Superior temporal gyrus (tissue), 1 donor: ENCODE measurements around the gene KLHDC2.
"Not testable (repeated sequence)": the region's sequence is repeated elsewhere in the genome, so short reads cannot be mapped to it uniquely, and the experiment has no call there.

Source experiments
- DNase-seq: peaks from one replicate; pipeline ENCODE4 v3.0.0-alpha.2; 2016; ENCODE audit errors: extremely low spot score

KLHDC2 gene

DNA sequence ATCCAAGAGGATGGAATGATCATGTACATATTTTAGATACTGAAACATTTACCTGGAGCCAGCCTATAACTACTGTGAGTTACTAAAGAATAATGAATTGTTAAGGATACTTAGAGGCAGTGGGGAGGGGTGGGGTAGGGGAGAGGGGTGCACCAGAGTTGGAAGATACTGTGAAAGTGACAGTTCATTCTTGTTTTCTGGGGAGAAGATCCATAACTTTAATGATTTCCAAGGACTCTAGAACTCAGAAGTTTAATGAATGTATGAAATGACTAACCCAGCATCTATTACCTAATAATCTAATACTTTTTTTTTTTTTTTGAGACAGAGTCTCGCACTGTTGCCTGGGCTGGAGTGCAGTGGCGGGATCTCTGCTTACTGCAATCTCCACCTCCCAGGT lies 10.5 kb downstream of the KLHDC2 start:
- no peak for DNase-seq

- DNase-seq, result not testable (repeated sequence)
Measured at GRCh38 chr14:49781040-49781439, 13.1 kb downstream of the KLHDC2 start.

DNA sequence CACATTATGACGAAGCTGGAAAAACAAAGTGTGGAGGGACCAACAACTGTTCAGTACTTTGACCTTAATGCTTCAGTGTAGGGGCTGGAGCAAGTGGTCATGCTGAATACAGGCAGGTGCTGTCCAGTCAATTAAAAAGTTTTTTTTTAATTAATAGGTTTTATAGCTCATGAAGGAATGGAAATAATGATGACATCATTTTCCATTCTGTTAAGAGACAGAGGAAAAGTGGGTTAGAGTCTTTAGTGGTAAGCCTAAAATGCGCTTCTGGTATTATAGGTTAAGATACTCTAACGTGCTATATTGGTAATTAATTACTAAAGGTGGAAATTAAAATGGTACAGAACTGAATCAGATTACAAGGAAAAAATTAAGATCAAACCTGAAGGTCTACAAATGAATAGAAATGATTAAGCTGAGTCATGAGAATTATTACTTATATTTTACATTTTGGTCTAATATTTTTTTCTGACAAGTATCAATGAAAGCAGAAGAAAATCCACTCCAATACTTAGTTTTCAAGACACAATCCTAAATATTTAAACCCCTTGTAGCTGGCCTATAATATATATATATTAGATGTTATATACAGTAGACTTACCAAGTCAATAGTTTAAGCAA lies 15.6 kb downstream of the KLHDC2 start:
- DNase-seq, result no peak

GRCh38 chr14:49786315-49786714 lies 18.4 kb downstream of the KLHDC2 start:
- DNase-seq, result no peak

DNA sequence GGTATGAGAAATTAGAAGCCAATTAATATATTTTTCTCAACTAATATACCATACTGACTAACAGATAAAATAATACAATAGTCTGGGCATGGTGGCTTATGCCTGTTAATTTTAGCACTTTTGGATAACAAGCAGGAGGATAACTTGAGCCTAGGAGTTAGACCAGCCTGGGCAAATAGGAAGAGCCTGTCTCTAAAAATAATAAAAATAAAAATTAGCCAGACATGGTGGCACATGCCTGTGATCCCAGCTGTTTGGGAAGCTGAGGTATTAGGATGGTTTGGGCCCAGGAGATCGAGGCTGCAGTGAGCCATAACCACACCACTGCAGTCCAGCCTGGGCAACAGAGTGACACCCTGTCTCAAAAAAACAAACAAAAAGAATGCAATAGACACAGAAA lies 24.7 kb downstream of the KLHDC2 start:
- DNase-seq, result no peak

DNA sequence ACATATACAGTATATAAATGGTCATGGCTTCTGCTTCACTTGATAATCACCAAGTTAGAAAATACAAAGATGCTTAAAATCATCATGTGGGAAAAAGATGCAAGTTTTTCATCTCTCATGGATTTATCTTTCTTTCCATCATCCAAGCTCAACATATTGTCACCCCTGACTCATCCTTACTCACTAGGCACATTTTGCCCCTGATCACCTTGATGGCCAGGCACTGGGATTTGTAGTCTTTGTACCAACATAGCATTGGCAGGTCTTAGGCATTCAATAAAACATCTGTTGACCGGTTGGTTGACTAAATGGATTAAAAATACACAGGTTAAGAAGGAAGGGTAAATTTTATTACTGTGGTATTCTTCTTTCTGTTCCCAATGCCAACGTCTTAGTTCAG lies 28.1 kb downstream of the KLHDC2 start:
- no peak for DNase-seq

DNA sequence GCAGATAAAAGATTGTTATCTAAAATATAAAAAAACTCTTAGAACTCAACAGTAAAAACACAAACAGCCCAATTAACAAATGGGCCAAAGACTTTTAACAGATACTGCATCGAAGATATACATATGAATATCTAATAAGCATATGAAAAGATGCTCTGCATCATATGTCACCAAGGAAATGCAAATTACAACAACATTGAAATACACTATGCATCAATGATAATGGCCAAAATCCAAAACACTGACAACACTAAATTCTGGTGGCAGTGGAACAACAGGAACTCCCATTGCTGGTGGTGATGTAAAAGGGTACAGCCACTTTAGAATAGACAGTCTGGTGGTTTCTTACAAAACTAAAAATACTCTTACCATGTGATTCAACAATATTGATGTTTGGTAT lies 40.8 kb downstream of the KLHDC2 start:
- DNase-seq, result no peak

- not testable (repeated sequence) for DNase-seq
Measured at GRCh38 chr14:49816118-49816517, 48.2 kb downstream of the KLHDC2 start.

DNA sequence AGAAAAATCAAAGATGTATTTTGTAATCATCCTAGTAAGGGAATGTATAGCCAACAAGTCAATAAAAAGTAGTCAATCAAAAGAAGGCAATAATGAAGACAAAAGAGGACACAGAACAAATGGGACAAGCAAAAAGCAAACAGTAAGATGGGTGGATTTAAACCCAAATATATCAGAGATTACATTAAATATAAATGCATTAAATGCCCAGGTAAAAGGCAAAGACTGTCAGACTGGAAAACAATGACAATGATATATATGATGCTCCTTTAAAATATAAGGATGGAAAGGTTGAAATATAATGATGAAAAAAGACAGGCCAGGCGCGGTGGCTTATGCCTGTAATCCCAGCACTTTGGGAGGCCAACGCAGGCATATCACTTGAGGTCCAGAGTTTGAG lies 48.9 kb downstream of the KLHDC2 start:
- DNase-seq, result no peak

GRCh38 chr14:49820176-49820575 lies 52.2 kb downstream of the KLHDC2 start:
- DNase-seq, result no peak

DNA sequence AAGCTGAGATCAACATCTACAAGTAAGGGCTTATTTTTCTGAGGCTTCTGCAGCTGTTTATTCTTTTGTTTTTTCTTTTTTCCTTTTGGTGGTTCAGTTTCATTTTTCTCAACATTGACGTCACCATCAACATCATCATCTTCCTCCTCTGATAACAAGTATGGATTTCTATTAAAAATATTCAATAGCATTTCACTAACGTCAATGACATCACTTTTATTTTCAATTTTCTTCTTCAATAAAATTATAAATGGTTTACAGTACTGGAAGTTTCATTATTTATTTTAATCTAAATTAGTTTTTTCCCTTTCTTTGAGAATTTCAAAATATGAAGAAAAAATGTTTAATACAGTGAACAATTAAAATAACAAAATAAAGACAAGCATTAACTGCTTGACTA lies 60.7 kb downstream of the KLHDC2 start:
- DNase-seq, result no peak
